Sigmoid colon (tissue), 7 donors: ENCODE results near the gene MSGN1. TPM values are rescaled to one million over a fixed set of nuclear protein-coding genes. Genes with fewer than 3 reads are reported as not detected.
A peak's percentile ranks its signal among the peaks of the same experiment; 100 is the strongest.

Experiments used
- DNase-seq: peaks from one replicate; pipeline ENCODE4 v3.0.0-alpha.2; 2019
- H3K27ac ChIP-seq, 4 donors: fragments of 200-600 bp; sonication (generic); one replicate each; pipeline ENCODE4 v1.5.1; 2016 to 2019; ENCODE audit warnings: mild to moderate bottlenecking in 1 of 4
- H3K27me3 ChIP-seq, 3 donors: fragments of 200-600 bp; sonication (generic); one replicate each; pipeline ENCODE4 v1.5.1; 2019; ENCODE audit warnings: mild to moderate bottlenecking in 1 of 3
- H3K36me3 ChIP-seq, 4 donors: fragments of 200-600 bp; sonication (generic); one replicate each; pipeline ENCODE4 v1.5.1; 2016 to 2019
- H3K4me1 ChIP-seq, 4 donors: fragments of 200-600 bp; sonication (generic); one replicate each; pipeline ENCODE4 v1.5.1; 2017 to 2019
- H3K4me3 ChIP-seq, 4 donors: fragments of 200-600 bp; sonication (generic); one replicate each; pipeline ENCODE4 v1.5.1; 2017 to 2019; ENCODE audit warnings: mild to moderate bottlenecking in 2 of 4, moderate library complexity in 1 of 4
- H3K9me3 ChIP-seq, 4 donors: fragments of 200-600 bp in 3 of 4; sonication (generic) in 3 of 4; one replicate each; pipeline versions ENCODE4 v1.5.1 to v1.6.1; 2013 to 2019
- CTCF ChIP-seq, 4 experiments: fragments of 450-650 bp in 3 of 4; fragments of 200-600 bp in 1 of 4; IDR thresholded peaks; one replicate each; pipeline ENCODE4 v1.5.1; 2016 to 2019; ENCODE audit warnings: antibody characterized with exemption in 4 of 4, mild to moderate bottlenecking in 3 of 4, moderate library complexity in 2 of 4
- EP300 ChIP-seq, 4 donors: sonication (generic); formaldehyde crosslinking; IDR thresholded peaks; one replicate each; pipeline ENCODE4 v1.6.1; 2017; ENCODE audit warnings: antibody characterized with exemption in 4 of 4
- POLR2A ChIP-seq, 2 donors: fragments of 450-650 bp; IDR thresholded peaks; one replicate each; pipeline ENCODE4 v1.6.1; 2016; ENCODE audit warnings: antibody characterized with exemption in 2 of 2, mild to moderate bottlenecking in 2 of 2, moderate library complexity in 2 of 2
- POLR2AphosphoS5 ChIP-seq, 4 donors: sonication (generic); formaldehyde crosslinking; IDR thresholded peaks; one replicate each; pipeline ENCODE4 v1.6.1; 2017; ENCODE audit warnings: antibody characterized with exemption in 4 of 4
- WGBS, 2 donors: extraction: QIAGEN DNeasy Blood & Tissue Kit; methylation state at CpG; one replicate each; pipeline ENCODE4 v1.1.7; 2013; 5-methylcytosine and 5-hydroxymethylcytosine counted together
- intact Hi-C: fragments of 100-400 bp; cut with DNase I; formaldehyde crosslinking; loops from one replicate; pipeline ENCODE4 v1.15.1; 2023
- polyA plus RNA-seq, 3 donors: library from polyadenylated mRNA; stranded (reverse); fragments of 200-250 nt; gene quantifications; one replicate each; pipeline ENCODE4 v1.2.3, GENCODE V29; 2013
- total RNA-seq, 4 donors: library from RNA; depleted of rRNA; stranded (reverse); fragments of >200 nt; gene quantifications; one replicate each; pipeline ENCODE4 v1.1.0, GENCODE V29; 2016
- donor health status: healthy with polysubstance abuse.
- donor health status: Bipolar disorder and iron deficiency.
- donor health status: healthy.

Gene MSGN1
- total and polyA plus RNA-seq, 7 donors: 0.41 TPM; not detected in 6

GRCh38 chr2:17813742-17814473 lies 2.4 kb upstream of the MSGN1 start:
- Histone ChIP-seq H3K27ac (peak overlapping the region in 3 of 4 donors; percentile 4 to 33 (median 10)), H3K27me3 (no peaks in the 10 kb centered on the region), H3K9me3 (no peaks in the 10 kb centered on the region), H3K4me1 (no peaks in the 10 kb centered on the region), H3K36me3 (no peaks in the 10 kb centered on the region), H3K4me3 (no peak overlapping the region)
- TF ChIP-seq EP300 (IDR thresholded peaks at IDR 0.05): no peak
- TF ChIP-seq POLR2A (IDR thresholded peaks at IDR 0.05): no peak
- no peak for TF ChIP-seq POLR2AphosphoS5 (IDR thresholded peaks at IDR 0.05)
- no peak for TF ChIP-seq CTCF (IDR thresholded peaks at IDR 0.05)
- DNase-seq: no peak
- WGBS, 2 donors: 57 to 83% methylated on average over 5 of the region's 5 CpGs
- intact Hi-C loops: no loop called here

GRCh38 chr2:17814601-17815000 lies 1.7 kb upstream of the MSGN1 start:
- H3K9me3 ChIP-seq: no peaks in the 10 kb centered on the region
- 85 to 97% methylated on average over 1 of the region's 1 CpG for WGBS, 2 donors
- DNase-seq: no peak
- no peaks in the 10 kb centered on the region for H3K4me1 ChIP-seq
- no peak overlapping the region for H3K27ac ChIP-seq
- no peaks in the 10 kb centered on the region for H3K36me3 ChIP-seq
- intact Hi-C loops: no loop called here
- no peak overlapping the region for H3K4me3 ChIP-seq
- no peak for TF ChIP-seq EP300 (IDR thresholded peaks at IDR 0.05)
- TF ChIP-seq POLR2A (IDR thresholded peaks at IDR 0.05): no peak
- no peak for TF ChIP-seq CTCF (IDR thresholded peaks at IDR 0.05)
- TF ChIP-seq POLR2AphosphoS5 (IDR thresholded peaks at IDR 0.05): no peak
- H3K27me3 ChIP-seq: no peaks in the 10 kb centered on the region

- WGBS, 2 donors: 46 to 70% methylated on average over 8 of the region's 8 CpGs
- TF ChIP-seq EP300 (IDR thresholded peaks at IDR 0.05): no peak
- TF ChIP-seq CTCF (IDR thresholded peaks at IDR 0.05): no peak
- no peak for TF ChIP-seq POLR2A (IDR thresholded peaks at IDR 0.05)
- TF ChIP-seq POLR2AphosphoS5 (IDR thresholded peaks at IDR 0.05): no peak
- H3K4me3 ChIP-seq: no peak overlapping the region
- H3K27ac ChIP-seq: no peak overlapping the region
- H3K36me3 ChIP-seq: no peaks in the 10 kb centered on the region
- no peaks in the 10 kb centered on the region for H3K27me3 ChIP-seq
- no peaks in the 10 kb centered on the region for H3K9me3 ChIP-seq
- no peaks in the 10 kb centered on the region for H3K4me1 ChIP-seq
- intact Hi-C loops: no loop called here
- no peak for DNase-seq
Measured at GRCh38 chr2:17815468-17816184, 634 bp upstream of the MSGN1 start.

GRCh38 chr2:17818235-17818815 lies 2.1 kb downstream of the MSGN1 start:
- no peak overlapping the region for H3K27ac ChIP-seq
- TF ChIP-seq POLR2A (IDR thresholded peaks at IDR 0.05): no peak
- no peak for TF ChIP-seq POLR2AphosphoS5 (IDR thresholded peaks at IDR 0.05)
- no peak for TF ChIP-seq EP300 (IDR thresholded peaks at IDR 0.05)
- TF ChIP-seq CTCF (IDR thresholded peaks at IDR 0.05): no peak
- no peak for DNase-seq
- intact Hi-C loops: no loop called here
- no peaks in the 10 kb centered on the region for H3K36me3 ChIP-seq
- 72 to 88% methylated on average over 2 of the region's 2 CpGs for WGBS, 2 donors
- no peaks in the 10 kb centered on the region for H3K27me3 ChIP-seq
- no peak overlapping the region for H3K4me3 ChIP-seq
- peaks cover 0 to 8% (median 3%) of the 10 kb centered on the region in 4 donors for H3K4me1 ChIP-seq
- H3K9me3 ChIP-seq: no peaks in the 10 kb centered on the region
